HG02970 (cell line): ENCODE data around the gene MYO7A.

ENCODE experiments used
- ATAC-seq: cut with Tn5 transposase; IDR thresholded peaks from one replicate; pipeline ENCODE4 v1.9.1; 2021; ENCODE audit warnings: mild to moderate bottlenecking, moderate library complexity, moderate number of reproducible peaks; ENCODE audit not compliant: unreplicated experiment, low FRiP score

Gene MYO7A

GRCh38 chr11:77126156-77126775, 1.8 kb upstream of the MYO7A start:
- no peak for ATAC-seq

- no peak for ATAC-seq
Observed at GRCh38 chr11:77126861-77127234, 1.2 kb upstream of the MYO7A start.

- ATAC-seq = no peak
Observed at GRCh38 chr11:77127235-77127911, 673 bp upstream of the MYO7A start.

DNA sequence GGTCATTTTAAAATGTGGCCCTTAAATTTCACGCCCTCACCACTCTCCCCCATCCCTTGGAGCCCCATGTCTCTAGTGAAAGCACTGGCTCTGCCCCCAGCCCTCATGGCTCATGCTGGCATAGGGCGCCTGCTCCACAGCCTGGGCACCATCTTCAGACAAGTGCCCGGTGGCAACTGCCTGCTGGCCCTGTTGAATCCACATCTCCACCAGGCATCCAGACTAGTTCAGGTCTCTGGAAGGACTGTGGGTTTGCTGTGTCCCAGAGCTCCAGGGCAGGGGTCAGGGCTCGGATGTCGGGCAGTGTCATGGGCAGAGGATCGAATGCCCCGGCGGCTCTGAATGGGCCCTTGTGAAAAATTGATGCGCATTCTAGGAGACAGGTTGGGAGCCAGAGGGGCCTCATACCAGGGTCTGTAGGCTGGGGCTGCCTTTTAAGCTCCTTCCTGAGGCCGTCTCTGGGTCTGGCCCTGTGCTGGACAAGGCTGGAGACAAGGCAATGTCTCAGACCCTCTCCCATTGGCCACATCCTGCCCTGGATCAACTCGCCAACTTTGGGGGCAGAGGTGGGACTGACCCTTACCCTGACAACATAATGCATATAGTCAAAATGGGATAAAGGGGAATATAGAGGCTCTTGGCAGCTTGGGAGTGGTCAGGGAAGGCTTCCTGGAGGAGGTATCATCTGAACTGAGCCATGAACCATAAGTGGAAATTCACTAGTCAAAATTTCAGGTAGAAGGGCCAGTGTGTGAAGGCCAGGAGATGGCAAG, 1.2 kb downstream of the MYO7A start:
- ATAC-seq = no peak

GRCh38 chr11:77129842-77130756, 2.1 kb downstream of the MYO7A start:
- no peak for ATAC-seq

- ATAC-seq = no peak
Observed at GRCh38 chr11:77130763-77131513, 2.9 kb downstream of the MYO7A start.

- no peak for ATAC-seq
Observed at GRCh38 chr11:77131560-77131959, 3.5 kb downstream of the MYO7A start.

- no peak for ATAC-seq
Observed at GRCh38 chr11:77135069-77135468, 7.0 kb downstream of the MYO7A start.

DNA sequence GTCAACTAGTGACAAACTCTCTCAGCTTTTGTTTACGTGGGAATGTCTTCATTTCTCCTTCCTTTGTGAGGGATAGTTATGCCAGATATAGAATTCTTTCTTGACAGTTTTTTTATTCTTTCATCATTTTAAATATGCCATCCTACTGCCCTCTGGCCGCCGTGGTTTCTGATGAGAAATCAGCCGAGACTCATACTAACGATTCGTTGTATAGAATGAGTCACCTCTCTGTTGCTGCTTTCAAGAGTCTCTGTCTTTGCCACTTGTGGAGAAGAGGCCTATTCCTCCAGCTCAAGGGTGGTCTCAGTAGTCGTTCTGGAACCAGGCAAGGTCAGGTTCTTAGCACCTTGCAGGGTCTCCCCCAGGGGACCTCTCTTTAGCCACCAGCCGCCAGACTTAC, 8.0 kb downstream of the MYO7A start:
- no peak for ATAC-seq

DNA sequence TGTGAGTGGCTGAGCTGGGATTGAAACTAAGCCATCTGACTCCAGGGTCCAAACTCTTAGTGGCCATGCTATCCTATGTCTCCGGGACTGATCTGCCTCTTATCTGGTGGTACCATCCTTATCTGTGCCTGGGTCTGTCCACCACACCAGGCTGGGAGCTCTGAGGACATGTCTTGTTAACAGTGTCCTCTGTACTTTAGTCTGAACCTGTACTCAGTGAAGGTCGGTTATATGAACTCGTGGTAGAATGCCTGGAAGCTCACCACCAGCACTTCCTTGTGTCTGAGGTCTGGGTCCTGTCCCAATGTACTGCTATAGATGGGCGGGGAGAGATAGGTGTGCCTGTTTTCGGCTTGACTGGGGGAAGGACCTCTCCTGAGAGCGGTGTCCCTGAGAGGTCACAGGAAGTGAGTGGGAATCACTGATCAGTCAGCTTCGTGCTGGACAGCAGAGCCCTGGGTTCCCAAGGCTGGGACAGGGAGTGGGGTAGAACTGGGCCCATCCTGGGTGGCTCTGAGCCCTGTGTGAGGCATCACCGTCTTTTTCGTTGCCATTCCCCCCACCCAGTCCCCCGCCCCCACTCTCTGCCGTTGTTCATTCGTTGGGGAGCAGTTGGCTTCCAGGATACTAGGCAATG, 8.9 kb downstream of the MYO7A start:
- ATAC-seq = no peak

DNA sequence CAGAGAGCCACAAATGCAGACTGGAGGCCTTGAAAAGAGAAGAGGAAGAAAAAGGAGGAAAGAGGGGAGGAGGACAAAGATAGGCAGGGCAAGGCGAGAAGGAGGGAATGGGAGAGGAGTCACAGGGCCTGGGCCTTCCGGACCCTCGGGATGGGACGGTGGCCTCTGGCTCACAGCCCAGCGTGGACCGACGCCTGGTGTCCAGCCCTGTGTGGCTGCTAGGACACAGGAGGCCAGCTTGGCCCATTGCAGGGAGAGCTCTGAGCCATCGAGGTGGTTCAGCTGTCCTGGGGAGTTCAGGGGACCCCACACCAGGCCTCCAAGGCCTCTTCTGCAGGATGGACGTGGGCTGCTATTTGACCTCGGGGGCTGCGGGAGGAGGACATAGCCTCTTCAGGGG, 9.4 kb downstream of the MYO7A start:
- no peak for ATAC-seq

- ATAC-seq = no peak
Observed at GRCh38 chr11:77138106-77138649, 10.1 kb downstream of the MYO7A start.

DNA sequence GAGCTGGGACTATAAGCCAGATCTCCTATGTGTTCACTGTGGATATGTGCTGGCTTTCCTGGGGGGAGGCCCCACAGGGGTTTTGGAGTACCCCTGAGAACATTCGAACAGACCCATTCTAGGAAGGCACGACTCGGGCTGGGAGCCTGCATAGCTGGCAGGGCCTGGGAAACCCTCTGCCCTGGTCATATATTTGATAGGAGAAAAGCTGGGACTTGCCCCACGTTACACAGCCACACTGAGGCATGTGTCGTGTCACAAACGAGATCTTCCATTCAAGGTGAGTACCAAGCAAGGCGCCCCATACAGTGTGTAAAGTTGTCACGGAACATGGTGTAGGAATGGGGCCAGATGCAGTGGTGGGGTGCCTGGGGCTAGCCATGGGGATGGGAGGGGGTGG, 11.2 kb downstream of the MYO7A start:
- ATAC-seq = no peak

GRCh38 chr11:77140231-77140851, 12.3 kb downstream of the MYO7A start:
- no peak for ATAC-seq

GRCh38 chr11:77141034-77141433, 13.0 kb downstream of the MYO7A start:
- ATAC-seq = no peak

GRCh38 chr11:77141475-77141874, 13.4 kb downstream of the MYO7A start:
- no peak for ATAC-seq

DNA sequence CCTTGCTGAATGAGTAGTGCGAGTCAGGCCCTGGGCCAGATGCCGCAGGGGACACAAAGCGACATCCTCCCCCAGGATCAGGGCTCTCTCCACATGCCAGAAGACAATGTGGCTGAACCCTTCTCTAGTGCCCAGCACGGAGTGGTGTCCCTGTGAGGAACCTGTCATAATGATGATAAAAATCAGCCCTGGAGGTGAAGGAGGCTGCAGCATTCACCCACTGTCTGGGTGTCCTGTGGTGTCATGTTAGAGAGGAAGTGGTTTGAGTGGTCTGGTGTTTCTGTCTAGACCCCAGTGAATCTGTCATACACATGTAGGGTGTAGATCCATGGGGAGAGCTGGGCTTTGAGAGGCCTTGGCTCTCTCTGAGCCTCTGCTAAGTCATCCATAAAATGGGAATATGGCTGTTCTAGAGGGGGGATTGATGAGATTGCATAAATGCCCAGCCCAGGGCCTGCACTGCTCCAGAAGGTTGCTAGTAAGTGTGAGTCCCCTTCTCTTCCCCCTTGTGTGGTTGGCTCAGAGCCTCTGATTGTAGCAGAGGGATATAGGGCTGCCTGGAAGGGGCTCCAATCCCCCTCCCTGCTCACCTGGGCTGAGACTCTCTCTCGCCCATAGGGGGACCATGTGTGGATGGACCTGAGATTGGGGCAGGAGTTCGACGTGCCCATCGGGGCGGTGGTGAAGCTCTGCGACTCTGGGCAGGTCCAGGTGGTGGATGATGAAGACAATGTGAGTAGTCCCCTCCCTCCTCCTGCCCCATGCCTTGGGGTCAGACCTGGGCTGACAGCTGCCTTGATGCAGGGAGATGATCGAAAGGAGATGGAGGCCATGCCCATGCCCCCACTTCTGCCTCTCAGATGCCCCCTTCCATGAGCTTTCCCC, 14.3 kb downstream of the MYO7A start:
- ATAC-seq = no peak
